ENCODE data around the gene ARHGAP40. TPM values are rescaled to one million over a fixed set of nuclear protein-coding genes. Genes with fewer than 3 reads are reported as not detected.

Gene ARHGAP40
- polyA plus RNA-seq, 1 donor: 1.2 TPM

DNA sequence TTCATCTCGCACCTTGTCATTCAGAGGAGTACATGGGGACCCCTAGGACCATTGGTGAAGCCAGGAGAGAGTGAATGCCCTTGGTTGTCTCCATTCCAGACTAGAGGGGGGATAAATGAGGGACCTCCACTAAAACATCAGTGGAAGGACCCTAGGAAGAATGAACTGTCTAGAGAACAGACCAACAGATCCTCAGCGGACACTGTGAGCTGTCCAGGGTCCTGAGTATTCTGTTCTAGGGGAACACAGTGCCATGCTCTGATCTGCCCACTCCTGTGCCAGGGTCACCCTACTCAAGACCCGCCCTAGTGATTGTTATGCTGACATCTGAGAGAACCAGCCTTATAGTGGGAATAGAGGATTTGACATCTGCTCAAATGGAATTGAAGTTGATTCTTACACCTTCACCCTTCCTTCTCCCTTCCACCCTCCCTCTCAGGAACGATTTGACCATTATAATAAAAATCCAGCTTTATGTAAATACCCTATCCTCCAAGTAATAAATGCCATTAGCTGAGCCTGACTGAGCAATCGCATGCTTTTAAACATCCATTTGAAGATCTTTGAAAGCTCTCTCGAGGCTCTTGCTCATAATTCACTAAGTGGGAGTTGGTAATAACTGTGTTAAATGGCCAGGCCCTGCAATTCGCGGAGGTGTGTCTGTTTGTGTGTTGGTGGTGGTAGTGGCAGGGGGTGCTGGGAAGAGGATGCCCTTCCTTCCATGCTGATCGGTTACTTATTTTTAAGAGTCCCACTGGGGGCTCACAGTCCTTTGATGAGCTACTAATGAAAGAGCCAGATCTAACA, 79.1 kb downstream of the ARHGAP40 start:
- peak; percentile 84 for DNase-seq

DNA sequence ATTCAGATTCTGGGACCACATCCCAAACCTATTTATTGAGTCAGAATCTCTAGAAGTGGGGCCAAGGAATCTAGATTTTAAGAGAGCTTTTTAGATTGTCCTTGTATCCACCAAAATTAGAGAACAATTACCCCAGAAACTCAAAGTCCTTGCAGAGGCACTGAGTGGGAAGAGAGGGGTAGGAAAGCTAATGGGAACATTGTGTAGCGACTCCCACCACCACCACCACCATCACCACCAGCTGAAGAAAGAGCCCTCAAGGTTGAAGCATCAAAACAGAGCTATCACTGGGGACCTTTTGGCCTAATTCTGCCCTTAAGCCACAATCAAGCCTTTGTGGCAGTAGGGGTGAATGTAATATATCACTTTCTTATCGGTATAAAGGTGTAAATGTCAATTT, 83.7 kb downstream of the ARHGAP40 start:
- DNase-seq: no peak

DNA sequence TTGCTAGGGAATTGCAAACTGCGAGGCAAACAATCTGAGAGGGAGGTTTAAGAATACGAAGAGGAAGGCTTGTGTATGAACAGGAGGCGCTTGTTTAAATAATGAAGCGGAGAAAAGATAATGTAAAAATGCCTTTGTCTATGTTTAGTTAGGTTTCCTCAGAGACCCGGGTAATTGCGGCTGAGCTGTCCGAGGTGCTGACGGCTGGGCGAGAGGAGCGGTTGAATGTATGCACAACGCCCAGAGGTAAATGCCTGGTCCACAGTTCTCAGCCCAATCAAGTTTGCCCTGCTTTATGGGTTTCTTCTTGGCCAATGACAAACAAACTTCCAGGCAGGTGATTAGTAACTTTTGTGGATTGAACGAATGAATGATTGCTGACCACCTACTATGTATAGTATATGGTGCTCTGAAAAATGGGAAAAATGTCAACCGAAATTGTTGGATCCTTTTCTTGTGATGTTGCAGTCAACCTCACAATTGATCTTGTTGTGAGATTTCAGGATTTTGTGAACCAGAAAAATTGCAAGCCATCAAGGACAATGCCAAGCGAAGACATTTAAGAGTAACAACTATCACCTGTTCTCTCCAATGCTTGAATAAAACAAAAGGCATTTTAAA, 84.4 kb downstream of the ARHGAP40 start:
- peak; percentile 66 for DNase-seq

DNA sequence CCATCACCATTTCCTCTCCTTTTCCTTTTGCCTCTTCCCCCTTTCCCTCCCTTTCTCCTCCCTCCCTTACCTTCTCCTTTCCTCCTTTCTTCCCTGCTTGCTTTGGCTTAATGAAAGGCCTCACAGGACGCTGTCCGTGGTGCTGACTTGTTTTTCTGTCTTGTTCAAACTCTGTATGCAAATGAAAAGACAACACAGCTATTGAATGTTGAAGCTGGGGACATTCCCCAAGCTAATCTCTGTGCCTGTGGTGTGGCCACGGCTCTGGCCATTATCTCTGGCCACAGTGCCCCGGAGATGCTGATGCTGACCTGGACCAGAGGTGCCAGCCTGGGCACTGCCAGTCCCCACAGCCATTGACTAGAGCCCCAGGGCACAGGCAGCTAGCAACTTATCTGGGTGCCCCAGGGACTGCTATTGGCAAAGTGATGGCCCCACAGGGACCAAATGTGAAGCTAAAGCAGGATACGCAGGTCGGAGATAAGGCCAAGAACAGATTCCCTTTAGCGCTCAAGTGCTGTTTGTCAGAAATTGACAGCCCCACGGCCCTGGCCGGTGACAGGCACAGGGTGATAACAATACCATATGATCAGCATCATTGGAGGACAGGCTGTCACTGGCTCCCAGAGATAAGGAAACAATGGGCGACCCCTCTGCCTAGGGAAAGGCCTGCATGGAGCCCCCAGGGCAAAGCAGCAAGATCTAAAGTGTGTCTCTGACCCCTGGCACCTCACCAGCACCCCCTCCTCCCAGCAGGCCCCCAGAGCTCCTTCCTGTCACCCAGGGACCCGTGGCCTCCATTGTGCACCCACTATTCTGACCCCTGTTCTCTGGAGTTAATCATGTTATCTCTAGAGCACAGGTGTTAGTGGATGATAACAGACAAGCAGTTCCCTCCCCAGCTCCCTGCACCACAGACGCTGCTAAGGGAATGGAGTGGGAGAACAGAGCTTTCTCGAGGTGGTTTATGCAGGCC, 91.1 kb downstream of the ARHGAP40 start:
- peak; percentile 90 for DNase-seq

DNA sequence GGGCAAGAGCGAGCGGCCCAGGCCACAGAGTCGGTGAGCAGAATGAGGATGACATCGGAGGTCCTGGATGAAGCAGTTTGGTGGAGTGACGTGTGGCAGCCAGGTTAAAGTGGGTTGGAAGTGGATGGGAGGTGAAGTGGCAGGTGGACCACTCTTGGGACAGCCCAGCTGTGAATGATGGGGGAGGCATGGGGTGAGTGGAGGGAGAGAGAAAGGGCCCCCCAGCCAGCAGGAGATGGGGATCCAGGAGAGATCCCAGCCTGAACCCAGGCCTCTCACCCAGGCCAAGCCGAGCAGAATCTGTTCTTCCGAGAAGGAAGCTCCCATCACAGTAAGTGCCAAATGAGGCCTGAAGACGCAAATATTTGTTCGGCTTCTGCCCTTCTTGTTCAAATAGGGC, 95.7 kb downstream of the ARHGAP40 start:
- DNase-seq: no peak

DNA sequence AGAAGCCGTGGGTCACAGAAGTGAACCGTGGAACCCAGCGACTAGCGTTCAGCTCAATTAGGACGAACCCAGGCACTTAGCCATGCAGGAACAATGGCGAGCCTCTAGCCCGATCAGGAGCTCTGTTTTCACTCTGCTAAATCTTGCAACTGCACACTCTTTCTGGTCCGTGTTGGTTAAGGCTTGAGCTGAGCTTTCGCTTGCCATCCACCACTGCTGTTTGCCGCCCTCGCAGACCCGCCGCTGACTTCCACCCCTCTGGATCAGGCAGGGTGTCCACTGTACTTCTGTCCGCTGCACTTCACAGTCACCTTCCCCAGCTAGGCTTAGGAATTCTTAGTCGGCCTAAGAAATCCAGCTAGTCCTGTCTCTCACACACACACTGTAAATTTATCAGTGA, 96.9 kb downstream of the ARHGAP40 start:
- DNase-seq: no peak

DNA sequence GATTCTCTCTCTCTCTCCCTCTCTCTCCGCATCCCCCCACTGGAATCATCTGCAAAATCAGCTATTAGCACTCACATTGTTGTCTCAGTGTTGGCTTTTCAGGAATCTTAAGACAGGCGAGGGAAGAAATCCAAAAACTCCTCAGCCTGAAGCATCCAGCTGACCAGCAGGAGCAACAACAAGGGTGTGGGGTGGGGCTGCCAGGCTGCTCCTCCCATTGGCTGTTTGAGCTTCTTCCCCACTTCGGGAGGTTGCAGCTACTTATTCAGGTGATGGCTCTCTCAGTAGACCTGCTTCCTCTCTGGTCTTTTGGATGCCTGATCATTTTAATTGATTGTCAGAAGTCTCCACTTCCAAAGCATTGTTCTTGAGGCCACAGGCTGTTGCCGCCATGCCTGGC, 98.5 kb downstream of the ARHGAP40 start:
- DNase-seq: no peak

Other genes with a start within 250 kb of the ARHGAP40 start
- 43.1 TPM for gene SNHG17, start 166.5 kb upstream of the ARHGAP40 start, polyA plus RNA-seq (ENCODE audit: insufficient read length)
- gene RALGAPB, start 129.0 kb upstream of the ARHGAP40 start, polyA plus RNA-seq (ENCODE audit: insufficient read length): 50.6 TPM
- not detected for gene ADIG, start 20.6 kb upstream of the ARHGAP40 start, polyA plus RNA-seq (ENCODE audit: insufficient read length)
- gene SLC32A1, start 122.7 kb downstream of the ARHGAP40 start, polyA plus RNA-seq (ENCODE audit: insufficient read length): 1.6 TPM
- gene ACTR5, start 146.7 kb downstream of the ARHGAP40 start, polyA plus RNA-seq (ENCODE audit: insufficient read length): 10.6 TPM
- gene PPP1R16B, start 203.9 kb downstream of the ARHGAP40 start, polyA plus RNA-seq (ENCODE audit: insufficient read length): 6.9 TPM